Panc1 (cell line): Measurements from ENCODE around the gene MCU. TPM values are rescaled to one million over a fixed set of nuclear protein-coding genes. Genes with fewer than 3 reads are reported as not detected.

Experiments used
- ATAC-seq: fragments of 200-7000 bp; cut with Tn5 transposase; 2 replicates; pipeline ENCODE4 v1.9.1; 2020; ENCODE audit warnings: mild to moderate bottlenecking, moderate library complexity
- BruUV-seq: library from RNA; stranded (reverse); fragments of 400-500 nt; replicated peaks from 2 replicates; lab custom pipeline; 2021; lab: Mats Ljungman, UMichigan
- CTCF ChIA-PET: fragments of 300-600 bp; sonication (Branson Sonifier 250); formaldehyde crosslinking; loops from one replicate; lab custom pipeline; 2022; ENCODE audit warnings: antibody characterized with exemption; lab: Charles Lee
- POLR2A ChIA-PET: fragments of 300-600 bp; sonication (Branson Sonifier 250); formaldehyde crosslinking; loops from one replicate; lab custom pipeline; 2022; ENCODE audit warnings: antibody characterized with exemption; lab: Charles Lee
- DNase-seq: peaks from one replicate; pipeline ENCODE4 v3.0.0-alpha.2; 2010; ENCODE audit warnings: low read depth, low spot score
- H3K27ac ChIP-seq: 2 replicates; pipeline ENCODE4 v1.5.1; 2011; ENCODE audit warnings: mild to moderate bottlenecking, low read length, inconsistent platforms
- H3K27me3 ChIP-seq: fragments of 200-500 bp; sonication (Bioruptor generic); 2 replicates; pipeline ENCODE4 v1.6.0; 2014; ENCODE audit warnings: low read length, inconsistent platforms; ENCODE audit not compliant: control insufficient read depth, insufficient read depth
- H3K36me3 ChIP-seq: fragments of 200-500 bp; sonication (Bioruptor generic); 2 replicates; pipeline ENCODE4 v1.5.1; 2014; ENCODE audit warnings: inconsistent platforms, mild to moderate bottlenecking, low read length, moderate library complexity; ENCODE audit not compliant: control insufficient read depth, insufficient read depth
- H3K4me1 ChIP-seq: 2 replicates; pipeline ENCODE4 v1.5.1; 2011; ENCODE audit warnings: inconsistent platforms, mild to moderate bottlenecking, low read length, moderate library complexity; ENCODE audit not compliant: control insufficient read depth, insufficient read depth
- H3K4me3 ChIP-seq, 2 experiments: 2 replicates each; pipeline ENCODE4 v1.5.1; 2011 to 2012; ENCODE audit warnings: low read depth in 2 of 2, low read length in 2 of 2, mild to moderate bottlenecking in 2 of 2, inconsistent platforms in 1 of 2, moderate library complexity in 1 of 2
- H3K9me3 ChIP-seq: fragments of 200-500 bp; sonication (Bioruptor generic); 2 replicates; pipeline ENCODE4 v1.5.1; 2014; ENCODE audit warnings: low read depth, mild to moderate bottlenecking, inconsistent platforms, low read length, moderate library complexity; ENCODE audit not compliant: control insufficient read depth, insufficient read depth
- CTCF ChIP-seq: fragments of 450-650 bp; IDR thresholded peaks from 2 replicates; pipeline ENCODE4 v1.5.1; 2017; ENCODE audit warnings: mild to moderate bottlenecking
- POLR2AphosphoS5 ChIP-seq: IDR thresholded peaks from 2 replicates; pipeline ENCODE4 v1.6.1; 2012; ENCODE audit warnings: mild to moderate bottlenecking, low read depth, low read length, moderate library complexity
- SIN3A ChIP-seq: IDR thresholded peaks from 2 replicates; pipeline ENCODE4 v1.6.1; 2012; ENCODE audit warnings: low read depth, mild to moderate bottlenecking, low read length, moderate library complexity, borderline replicate concordance; ENCODE audit not compliant: insufficient read depth
- TCF7L2 ChIP-seq: IDR thresholded peaks from 2 replicates; pipeline ENCODE4 v1.6.1; 2011; ENCODE audit warnings: mild to moderate bottlenecking, low read depth, low read length, inconsistent platforms
- in situ Hi-C: cut with HindIII; loops from 2 replicates; pipeline ENCODE4 v1.10.0; 2016; ENCODE audit warnings: low sequenced_read_pairs, low pct_unique_long_range_greater_than_20kb
- intact Hi-C: fragments of 100-400 bp; cut with micrococcal nuclease; formaldehyde crosslinking; loops from one replicate; pipeline ENCODE4 v1.10.0; 2022; ENCODE audit not compliant: unreplicated experiment
- total RNA-seq: library from RNA; stranded (reverse); gene quantifications from one replicate; pipeline ENCODE4 v1.2.1, GENCODE V29; 2021; ENCODE audit not compliant: unreplicated experiment
- TF ChIP-seq, protein P1 (sequence below), 2 experiments: IDR thresholded peaks; 2 replicates each; pipeline ENCODE4 v1.6.1; 2011 to 2012; ENCODE audit warnings: low read depth in 2 of 2, control low read depth in 1 of 2, low read length in 1 of 2, mild to moderate bottlenecking in 1 of 2, moderate library complexity in 1 of 2; ENCODE audit not compliant: insufficient read depth in 1 of 2

The MCU gene
- total RNA-seq, 1 experiment from 2014 or later: 31.6 TPM

GRCh38 chr10:72763201-72763600 lies 71.3 kb downstream of the MCU start:
- in situ Hi-C loops (no loop called here), intact Hi-C loops (no loop called here)
- ATAC-seq: no peak
- Histone ChIP-seq H3K27ac (no peak overlapping the region), H3K9me3 (peaks cover 2% of the 10 kb centered on the region; the same call in 1 of the 2 replicates), H3K27me3 (no peaks in the 10 kb centered on the region), H3K4me3 (no peak overlapping the region), H3K4me1 (no peaks in the 10 kb centered on the region), H3K36me3 (no peaks in the 10 kb centered on the region)
- ChIA-PET CTCF (no interaction called here), POLR2A (no interaction called here)
- no peak for DNase-seq
- TF ChIP-seq, protein P1, sequence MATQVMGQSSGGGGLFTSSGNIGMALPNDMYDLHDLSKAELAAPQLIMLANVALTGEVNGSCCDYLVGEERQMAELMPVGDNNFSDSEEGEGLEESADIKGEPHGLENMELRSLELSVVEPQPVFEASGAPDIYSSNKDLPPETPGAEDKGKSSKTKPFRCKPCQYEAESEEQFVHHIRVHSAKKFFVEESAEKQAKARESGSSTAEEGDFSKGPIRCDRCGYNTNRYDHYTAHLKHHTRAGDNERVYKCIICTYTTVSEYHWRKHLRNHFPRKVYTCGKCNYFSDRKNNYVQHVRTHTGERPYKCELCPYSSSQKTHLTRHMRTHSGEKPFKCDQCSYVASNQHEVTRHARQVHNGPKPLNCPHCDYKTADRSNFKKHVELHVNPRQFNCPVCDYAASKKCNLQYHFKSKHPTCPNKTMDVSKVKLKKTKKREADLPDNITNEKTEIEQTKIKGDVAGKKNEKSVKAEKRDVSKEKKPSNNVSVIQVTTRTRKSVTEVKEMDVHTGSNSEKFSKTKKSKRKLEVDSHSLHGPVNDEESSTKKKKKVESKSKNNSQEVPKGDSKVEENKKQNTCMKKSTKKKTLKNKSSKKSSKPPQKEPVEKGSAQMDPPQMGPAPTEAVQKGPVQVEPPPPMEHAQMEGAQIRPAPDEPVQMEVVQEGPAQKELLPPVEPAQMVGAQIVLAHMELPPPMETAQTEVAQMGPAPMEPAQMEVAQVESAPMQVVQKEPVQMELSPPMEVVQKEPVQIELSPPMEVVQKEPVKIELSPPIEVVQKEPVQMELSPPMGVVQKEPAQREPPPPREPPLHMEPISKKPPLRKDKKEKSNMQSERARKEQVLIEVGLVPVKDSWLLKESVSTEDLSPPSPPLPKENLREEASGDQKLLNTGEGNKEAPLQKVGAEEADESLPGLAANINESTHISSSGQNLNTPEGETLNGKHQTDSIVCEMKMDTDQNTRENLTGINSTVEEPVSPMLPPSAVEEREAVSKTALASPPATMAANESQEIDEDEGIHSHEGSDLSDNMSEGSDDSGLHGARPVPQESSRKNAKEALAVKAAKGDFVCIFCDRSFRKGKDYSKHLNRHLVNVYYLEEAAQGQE (IDR thresholded peaks at IDR 0.05; ENCODE audit: insufficient read depth in 1 of 2, low read depth in 2 of 2, low read length in 1 of 2): no peak
- TF ChIP-seq POLR2AphosphoS5: no peak
- no peak for TF ChIP-seq CTCF
- no peak for TF ChIP-seq TCF7L2
- TF ChIP-seq SIN3A: no peak
- BruUV-seq: no TSS peak

GRCh38 chr10:72764151-72764550 lies 72.2 kb downstream of the MCU start:
- H3K27ac ChIP-seq: no peak overlapping the region
- CTCF ChIA-PET: no interaction called here
- ATAC-seq: no peak

More at GRCh38 chr10:72764151-72764550, 72.2 kb downstream of the MCU start:
- H3K36me3 ChIP-seq: no peaks in the 10 kb centered on the region
- H3K4me1 ChIP-seq: no peaks in the 10 kb centered on the region
- no peak for DNase-seq
- TF ChIP-seq CTCF (no peak), TCF7L2 (no peak), POLR2AphosphoS5 (no peak), SIN3A (no peak)
- TF ChIP-seq, protein P1 (IDR thresholded peaks at IDR 0.05; ENCODE audit: insufficient read depth in 1 of 2, low read depth in 2 of 2, low read length in 1 of 2): no peak
- POLR2A ChIA-PET: no interaction called here
- no peak overlapping the region for H3K4me3 ChIP-seq
- peaks cover 2% of the 10 kb centered on the region; the same call in 1 of the 2 replicates for H3K9me3 ChIP-seq
- no TSS peak for BruUV-seq
- intact Hi-C loops (no loop called here), in situ Hi-C loops (no loop called here)
- H3K27me3 ChIP-seq: no peaks in the 10 kb centered on the region
